Activated T-cell treated with anti-CD3 and anti-CD28 coated beads, Interleukin-2, amount 50 U/mL, for 24 hours (primary cell): Measurements from ENCODE around the gene MELTF.

Source experiments
- DNase-seq: peaks from one replicate; pipeline ENCODE4 v3.0.0-alpha.2; 2020
- H3K27ac Mint-ChIP-seq: 2 replicates; pipeline ENCODE4 v1.8.0; 2020; ENCODE audit warnings: mild to moderate bottlenecking, mixed read lengths
- H3K27me3 Mint-ChIP-seq: 2 replicates; pipeline ENCODE4 v1.8.0; 2020; ENCODE audit warnings: mixed read lengths
- H3K36me3 Mint-ChIP-seq: 2 replicates; pipeline ENCODE4 v1.8.0; 2020; ENCODE audit warnings: low read depth, mixed read lengths
- H3K4me1 Mint-ChIP-seq: 2 replicates; pipeline ENCODE4 v1.8.0; 2020; ENCODE audit warnings: low read depth, mixed read lengths
- H3K4me3 Mint-ChIP-seq: 2 replicates; pipeline ENCODE4 v1.8.0; 2020; ENCODE audit warnings: mild to moderate bottlenecking, moderate library complexity, mixed read lengths
- H3K9me3 Mint-ChIP-seq: 2 replicates; pipeline ENCODE4 v1.8.0; 2020; ENCODE audit warnings: mixed read lengths

The MELTF gene

GRCh38 chr3:196981657-196982056 lies 48.0 kb downstream of the MELTF start:
- H3K4me3 Mint-ChIP-seq: no peak overlapping the region
- peaks cover 9% of the 10 kb centered on the region for H3K4me1 Mint-ChIP-seq
- DNase-seq: no peak

GRCh38 chr3:196979545-196979944 lies 50.1 kb downstream of the MELTF start:
- no peak overlapping the region for H3K27ac Mint-ChIP-seq
- no peak overlapping the region for H3K4me3 Mint-ChIP-seq
- peaks cover 9% of the 10 kb centered on the region for H3K4me1 Mint-ChIP-seq
- H3K36me3 Mint-ChIP-seq: no peaks in the 10 kb centered on the region
- DNase-seq: no peak
- H3K27me3 Mint-ChIP-seq: peaks cover 18% of the 10 kb centered on the region
- H3K9me3 Mint-ChIP-seq: peaks cover 11% of the 10 kb centered on the region

More at GRCh38 chr3:196981657-196982056, 48.0 kb downstream of the MELTF start:
- Mint-ChIP-seq H3K27me3 (peaks cover 27% of the 10 kb centered on the region), H3K36me3 (no peaks in the 10 kb centered on the region), H3K9me3 (peaks cover 11% of the 10 kb centered on the region), H3K27ac (no peak overlapping the region)

- Mint-ChIP-seq H3K27ac (no peak overlapping the region), H3K9me3 (peaks cover 4% of the 10 kb centered on the region), H3K27me3 (peaks cover 15% of the 10 kb centered on the region), H3K4me1 (peaks cover 9% of the 10 kb centered on the region), H3K4me3 (no peak overlapping the region), H3K36me3 (no peaks in the 10 kb centered on the region)
- no peak for DNase-seq
Observed at GRCh38 chr3:196976941-196977340, 52.7 kb downstream of the MELTF start.

- H3K4me3 Mint-ChIP-seq: no peak overlapping the region
- no peak overlapping the region for H3K27ac Mint-ChIP-seq
- no peaks in the 10 kb centered on the region for H3K36me3 Mint-ChIP-seq
- H3K27me3 Mint-ChIP-seq: peaks cover 23% of the 10 kb centered on the region
- H3K9me3 Mint-ChIP-seq: no peaks in the 10 kb centered on the region
- H3K4me1 Mint-ChIP-seq: peaks cover 11% of the 10 kb centered on the region
- DNase-seq: no peak
Observed at GRCh38 chr3:196975349-196975748, 54.3 kb downstream of the MELTF start.

GRCh38 chr3:196974661-196975060 lies 55.0 kb downstream of the MELTF start:
- H3K36me3 Mint-ChIP-seq: no peaks in the 10 kb centered on the region
- H3K9me3 Mint-ChIP-seq: no peaks in the 10 kb centered on the region
- no peak overlapping the region for H3K4me3 Mint-ChIP-seq
- H3K27ac Mint-ChIP-seq: no peak overlapping the region
- H3K4me1 Mint-ChIP-seq: peaks cover 15% of the 10 kb centered on the region
- DNase-seq: no peak
- H3K27me3 Mint-ChIP-seq: peaks cover 26% of the 10 kb centered on the region

- H3K27me3 Mint-ChIP-seq: peaks cover 29% of the 10 kb centered on the region
- no peaks in the 10 kb centered on the region for H3K36me3 Mint-ChIP-seq
- no peak for DNase-seq
- peaks cover 14% of the 10 kb centered on the region for H3K4me1 Mint-ChIP-seq
- H3K27ac Mint-ChIP-seq: no peak overlapping the region
- H3K9me3 Mint-ChIP-seq: no peaks in the 10 kb centered on the region
- no peak overlapping the region for H3K4me3 Mint-ChIP-seq
Observed at GRCh38 chr3:196971094-196971698, 58.4 kb downstream of the MELTF start.

- Mint-ChIP-seq H3K9me3 (no peaks in the 10 kb centered on the region), H3K27me3 (peaks cover 29% of the 10 kb centered on the region), H3K27ac (peak overlapping the region; percentile 62), H3K36me3 (no peaks in the 10 kb centered on the region), H3K4me1 (peaks cover 14% of the 10 kb centered on the region), H3K4me3 (peak overlapping the region; percentile 61)
- DNase-seq: no peak
Observed at GRCh38 chr3:196970547-196971093, 59.0 kb downstream of the MELTF start.

GRCh38 chr3:196969660-196970546 lies 59.7 kb downstream of the MELTF start:
- peaks cover 29% of the 10 kb centered on the region for H3K27me3 Mint-ChIP-seq
- peak overlapping the region; percentile 62 for H3K27ac Mint-ChIP-seq
- peak overlapping the region; percentile 61 for H3K4me3 Mint-ChIP-seq
- DNase-seq: peak; percentile 85
- H3K9me3 Mint-ChIP-seq: no peaks in the 10 kb centered on the region
- H3K36me3 Mint-ChIP-seq: no peaks in the 10 kb centered on the region
- peaks cover 15% of the 10 kb centered on the region for H3K4me1 Mint-ChIP-seq

GRCh38 chr3:196969134-196969659 lies 60.4 kb downstream of the MELTF start:
- Mint-ChIP-seq H3K27ac (peak overlapping the region; percentile 71), H3K27me3 (peaks cover 29% of the 10 kb centered on the region), H3K9me3 (no peaks in the 10 kb centered on the region), H3K4me3 (peak overlapping the region; percentile 76), H3K36me3 (no peaks in the 10 kb centered on the region), H3K4me1 (peaks cover 15% of the 10 kb centered on the region)
- DNase-seq: peak; percentile 72

GRCh38 chr3:196968233-196969133 lies 61.1 kb downstream of the MELTF start, which contains the start of gene PIGZ:
PIGZ (minus strand) TSS chr3:196968833; CDS start chr3:196952031, 16,802 bp downstream.
- H3K27ac Mint-ChIP-seq: peak within 1 kb of the TSS; percentile 71
- no peaks in the 10 kb centered on the region for H3K36me3 Mint-ChIP-seq
- no peaks in the 10 kb centered on the region for H3K9me3 Mint-ChIP-seq
- H3K4me3 Mint-ChIP-seq: peak within 1 kb of the TSS; percentile 76
- DNase-seq: peak; percentile 74
- H3K27me3 Mint-ChIP-seq: peaks cover 29% of the 10 kb centered on the region
- peaks cover 15% of the 10 kb centered on the region for H3K4me1 Mint-ChIP-seq

GRCh38 chr3:196967412-196968232 lies 62.0 kb downstream of the MELTF start:
- Mint-ChIP-seq H3K4me1 (peaks cover 15% of the 10 kb centered on the region), H3K9me3 (no peaks in the 10 kb centered on the region), H3K27ac (no peak overlapping the region), H3K27me3 (peaks cover 29% of the 10 kb centered on the region), H3K36me3 (no peaks in the 10 kb centered on the region), H3K4me3 (peak overlapping the region; percentile 66)
- DNase-seq: no peak

- Mint-ChIP-seq H3K27ac (no peak overlapping the region), H3K36me3 (no peaks in the 10 kb centered on the region), H3K9me3 (no peaks in the 10 kb centered on the region), H3K27me3 (peaks cover 29% of the 10 kb centered on the region), H3K4me1 (peaks cover 15% of the 10 kb centered on the region), H3K4me3 (peak overlapping the region; percentile 31)
- DNase-seq: no peak
Observed at GRCh38 chr3:196966526-196967401, 62.9 kb downstream of the MELTF start.
